ENCODE data around the gene PPM1N. TPM values are rescaled to one million over a fixed set of nuclear protein-coding genes. Genes with fewer than 3 reads are reported as not detected.

PPM1N gene
- total RNA-seq, 4 donors from 2014 or later: 0.39 to 5.0 (median 0.60) TPM; not detected in 1

- H3K27me3 ChIP-seq: peaks cover 0 to 45% of the 10 kb centered on the region in 2 donors
- peak overlapping the region in 3 of 4 donors; percentile 30 to 52 (median 36) for H3K4me3 ChIP-seq
- H3K27ac ChIP-seq: peak overlapping the region in 1 of 4 donors; percentile 33
- no peaks in the 10 kb centered on the region for H3K36me3 ChIP-seq
- H3K4me1 ChIP-seq: peaks cover 0 to 29% (median 15%) of the 10 kb centered on the region in 4 donors
- DNase-seq (ENCODE audit: low spot score in 2 of 2): no peak
- 80 to 87% methylated on average over 5 of the region's 5 CpGs for WGBS, 2 donors
- H3K9me3 ChIP-seq: no peaks in the 10 kb centered on the region
- TF ChIP-seq POLR2A (IDR thresholded peaks at IDR 0.05) (no peak), EP300 (IDR thresholded peaks at IDR 0.05) (no peak)
Measured at GRCh38 chr19:45492137-45492626, 6.1 kb upstream of the PPM1N start.

DNA sequence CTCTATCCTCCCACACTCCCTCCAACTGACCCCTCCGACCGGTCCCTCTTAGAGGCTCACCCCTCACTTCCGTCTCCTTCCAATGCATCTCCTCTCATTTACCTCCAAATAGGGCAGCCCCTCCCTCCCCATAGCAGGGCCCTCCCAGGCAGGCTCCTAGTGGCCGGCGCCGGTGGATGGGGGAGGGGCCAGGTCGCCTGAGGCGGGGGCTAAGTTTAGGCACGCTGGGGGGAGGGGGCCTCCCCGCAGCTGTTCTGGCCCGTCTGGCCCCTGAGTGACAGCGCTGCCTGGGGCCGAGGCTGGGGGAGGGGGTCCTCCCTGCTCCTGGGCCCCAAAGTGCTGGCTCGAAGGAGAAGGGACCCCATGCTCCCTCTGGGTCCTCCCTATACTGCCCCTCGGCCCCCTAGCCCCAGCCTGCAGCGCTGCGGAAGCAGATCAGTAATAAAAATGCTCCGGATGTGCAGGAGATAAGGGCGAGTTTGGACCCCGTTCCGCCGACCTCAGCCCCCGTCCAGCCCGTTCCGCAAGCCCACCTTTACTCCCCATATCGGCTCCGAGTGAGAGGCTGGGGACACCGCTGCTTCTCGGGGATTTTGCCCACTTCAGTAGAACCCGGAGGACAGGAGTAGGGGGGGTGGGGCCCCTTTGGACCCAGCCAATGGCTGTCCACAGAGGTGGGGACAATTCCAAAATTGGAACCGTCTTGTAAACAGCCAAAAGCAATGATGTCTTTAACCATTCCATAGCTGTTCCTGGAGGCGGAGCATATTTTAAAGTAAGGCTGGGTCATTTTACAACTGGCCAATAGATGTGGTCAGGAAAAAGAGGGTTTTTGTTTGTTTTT lies 5.4 kb upstream of the PPM1N start:
- WGBS, 2 donors: 8 to 13% methylated on average over 31 of the region's 32 CpGs
- Histone ChIP-seq H3K36me3 (no peaks in the 10 kb centered on the region), H3K27ac (peak overlapping the region in 2 of 4 donors; percentile 24 to 33), H3K9me3 (no peaks in the 10 kb centered on the region), H3K27me3 (peaks cover 0 to 52% of the 10 kb centered on the region in 2 donors), H3K4me3 (peak overlapping the region; percentile 4 to 52 (median 33)), H3K4me1 (peaks cover 0 to 36% (median 20%) of the 10 kb centered on the region in 4 donors)
- TF ChIP-seq EP300 (IDR thresholded peaks at IDR 0.05): no peak
- TF ChIP-seq CTCF (IDR thresholded peaks at IDR 0.05): no peak
- no peak for DNase-seq (ENCODE audit: low spot score in 2 of 2)

GRCh38 chr19:45494261-45494916 lies 3.9 kb upstream of the PPM1N start:
- peaks cover 0 to 66% of the 10 kb centered on the region in 2 donors for H3K27me3 ChIP-seq
- no peak overlapping the region for H3K4me3 ChIP-seq
- no peaks in the 10 kb centered on the region for H3K9me3 ChIP-seq
- H3K27ac ChIP-seq: no peak overlapping the region
- no peaks in the 10 kb centered on the region for H3K36me3 ChIP-seq
- 94% methylated on average over 34 to 38 of the region's 39 CpGs for WGBS, 2 donors
- DNase-seq (ENCODE audit: low spot score in 2 of 2): no peak
- peaks cover 0 to 52% (median 30%) of the 10 kb centered on the region in 4 donors for H3K4me1 ChIP-seq
- no peak for TF ChIP-seq POLR2A (IDR thresholded peaks at IDR 0.05)
- no peak for TF ChIP-seq CTCF (IDR thresholded peaks at IDR 0.05)
- no peak for TF ChIP-seq EP300 (IDR thresholded peaks at IDR 0.05)

DNA sequence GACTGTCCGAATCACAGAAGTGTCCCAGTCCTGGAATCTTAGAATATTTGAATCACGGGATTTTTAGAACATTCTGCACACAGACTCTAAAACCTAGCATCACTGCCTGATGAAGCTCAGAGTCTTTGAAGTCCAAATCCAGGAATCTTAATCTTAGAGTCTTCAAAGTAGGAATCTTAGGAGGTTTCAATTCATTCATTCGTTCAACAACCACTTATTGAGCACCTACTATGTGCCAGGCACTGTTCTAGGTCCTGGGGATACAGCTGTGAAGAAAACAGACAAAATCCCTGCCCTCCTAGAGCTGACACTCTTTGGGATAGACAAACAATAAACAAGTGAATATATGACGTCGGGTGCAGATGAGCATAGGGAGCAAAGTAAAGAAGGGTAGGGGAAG lies 3.1 kb upstream of the PPM1N start:
- WGBS, 2 donors: 80 to 84% methylated on average over 5 of the region's 5 CpGs
- Histone ChIP-seq H3K27me3 (peaks cover 0 to 74% of the 10 kb centered on the region in 2 donors), H3K4me1 (peaks cover 0 to 56% (median 32%) of the 10 kb centered on the region in 4 donors), H3K36me3 (no peaks in the 10 kb centered on the region), H3K9me3 (no peaks in the 10 kb centered on the region), H3K27ac (no peak overlapping the region), H3K4me3 (no peak overlapping the region)
- no peak for DNase-seq (ENCODE audit: low spot score in 2 of 2)
- TF ChIP-seq EP300 (IDR thresholded peaks at IDR 0.05) (no peak), CTCF (IDR thresholded peaks at IDR 0.05) (no peak), POLR2A (IDR thresholded peaks at IDR 0.05) (no peak)

DNA sequence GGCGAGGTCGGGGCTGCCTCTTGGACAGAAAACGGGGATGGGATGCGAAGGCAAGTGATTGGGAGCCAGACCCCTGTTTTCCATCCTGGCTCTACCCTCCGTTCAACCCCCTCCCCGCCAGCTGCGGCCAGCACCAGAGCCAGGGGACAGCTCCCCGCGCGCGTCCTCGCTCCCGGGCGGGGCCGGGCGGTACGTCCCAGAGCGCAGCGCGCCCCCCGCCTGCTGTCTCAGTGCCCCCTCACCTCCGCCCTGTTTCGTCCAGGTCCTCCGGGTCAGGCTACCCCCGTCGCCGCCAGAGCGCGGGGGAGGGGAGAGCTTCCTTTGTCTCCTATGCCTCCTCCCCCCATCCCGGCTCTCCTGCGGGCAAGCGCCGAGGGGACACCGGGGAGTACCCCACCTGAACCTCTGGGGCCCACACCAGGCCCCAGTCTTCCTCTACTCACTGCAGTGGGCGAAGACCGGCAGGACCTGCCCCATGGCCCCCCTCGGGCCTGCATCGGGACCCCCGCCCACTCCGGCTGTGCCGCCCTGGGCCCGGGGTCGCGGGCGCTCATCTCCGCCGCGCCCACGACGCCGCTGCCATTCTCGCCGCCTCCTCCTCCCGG lies 1.8 kb upstream of the PPM1N start:
- TF ChIP-seq POLR2A (IDR thresholded peaks at IDR 0.05): no peak
- TF ChIP-seq EP300 (IDR thresholded peaks at IDR 0.05): no peak
- TF ChIP-seq CTCF (IDR thresholded peaks at IDR 0.05): no peak
- Histone ChIP-seq H3K9me3 (no peaks in the 10 kb centered on the region), H3K4me3 (peak overlapping the region; percentile 23 to 79 (median 55)), H3K27me3 (peaks cover 0 to 87% of the 10 kb centered on the region in 2 donors), H3K36me3 (no peaks in the 10 kb centered on the region), H3K27ac (peak overlapping the region in 1 of 4 donors; percentile 36), H3K4me1 (peaks cover 0 to 56% (median 32%) of the 10 kb centered on the region in 4 donors)
- no peak for DNase-seq (ENCODE audit: low spot score in 2 of 2)
- 1 to 2% methylated on average over 21 to 24 of the region's 54 CpGs for WGBS, 2 donors

All from tibial nerve (tissue), 4 donors.